ENCODE data around the gene ABHD11.

DNA sequence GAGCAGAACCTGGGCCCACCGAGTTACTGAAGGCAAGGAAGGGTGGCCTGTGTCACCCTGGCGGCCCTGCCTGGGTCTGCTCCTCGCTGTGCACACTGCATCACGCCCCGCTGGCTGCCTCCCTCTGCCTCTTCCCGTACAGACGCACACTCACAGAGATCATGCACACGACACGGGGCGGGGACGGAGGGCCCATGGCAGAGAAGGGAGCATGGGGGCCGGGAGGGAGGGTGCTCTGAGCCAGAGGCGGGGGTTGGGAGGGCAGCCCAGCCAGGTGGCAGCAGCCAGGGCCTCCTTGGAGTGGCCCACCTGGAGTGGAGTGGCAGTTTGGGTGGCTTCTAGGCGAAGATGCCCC, 38.6 kb downstream of the ABHD11 start:
- TF ChIP-seq, protein P1, sequence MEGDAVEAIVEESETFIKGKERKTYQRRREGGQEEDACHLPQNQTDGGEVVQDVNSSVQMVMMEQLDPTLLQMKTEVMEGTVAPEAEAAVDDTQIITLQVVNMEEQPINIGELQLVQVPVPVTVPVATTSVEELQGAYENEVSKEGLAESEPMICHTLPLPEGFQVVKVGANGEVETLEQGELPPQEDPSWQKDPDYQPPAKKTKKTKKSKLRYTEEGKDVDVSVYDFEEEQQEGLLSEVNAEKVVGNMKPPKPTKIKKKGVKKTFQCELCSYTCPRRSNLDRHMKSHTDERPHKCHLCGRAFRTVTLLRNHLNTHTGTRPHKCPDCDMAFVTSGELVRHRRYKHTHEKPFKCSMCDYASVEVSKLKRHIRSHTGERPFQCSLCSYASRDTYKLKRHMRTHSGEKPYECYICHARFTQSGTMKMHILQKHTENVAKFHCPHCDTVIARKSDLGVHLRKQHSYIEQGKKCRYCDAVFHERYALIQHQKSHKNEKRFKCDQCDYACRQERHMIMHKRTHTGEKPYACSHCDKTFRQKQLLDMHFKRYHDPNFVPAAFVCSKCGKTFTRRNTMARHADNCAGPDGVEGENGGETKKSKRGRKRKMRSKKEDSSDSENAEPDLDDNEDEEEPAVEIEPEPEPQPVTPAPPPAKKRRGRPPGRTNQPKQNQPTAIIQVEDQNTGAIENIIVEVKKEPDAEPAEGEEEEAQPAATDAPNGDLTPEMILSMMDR (conservative IDR thresholded peaks at IDR 0.05; ENCODE audit: low read depth in 2 of 2), result no peak
- no peak for TF ChIP-seq EZH2phosphoT487 (IDR thresholded peaks at IDR 0.05; ENCODE audit: unreplicated experiment)
- peak; percentile 27; the same call in 1 of the 2 replicates for TF ChIP-seq POLR2AphosphoS5 (IDR thresholded peaks at IDR 0.05; ENCODE audit: low read depth)
- TF ChIP-seq EZH2 (IDR thresholded peaks at IDR 0.05; ENCODE audit: low read depth, unreplicated experiment), result no peak
- TF ChIP-seq JUNB (IDR thresholded peaks at IDR 0.05; ENCODE audit: unreplicated experiment), result no peak
- TF ChIP-seq, protein P2, sequence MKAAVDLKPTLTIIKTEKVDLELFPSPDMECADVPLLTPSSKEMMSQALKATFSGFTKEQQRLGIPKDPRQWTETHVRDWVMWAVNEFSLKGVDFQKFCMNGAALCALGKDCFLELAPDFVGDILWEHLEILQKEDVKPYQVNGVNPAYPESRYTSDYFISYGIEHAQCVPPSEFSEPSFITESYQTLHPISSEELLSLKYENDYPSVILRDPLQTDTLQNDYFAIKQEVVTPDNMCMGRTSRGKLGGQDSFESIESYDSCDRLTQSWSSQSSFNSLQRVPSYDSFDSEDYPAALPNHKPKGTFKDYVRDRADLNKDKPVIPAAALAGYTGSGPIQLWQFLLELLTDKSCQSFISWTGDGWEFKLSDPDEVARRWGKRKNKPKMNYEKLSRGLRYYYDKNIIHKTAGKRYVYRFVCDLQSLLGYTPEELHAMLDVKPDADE (IDR thresholded peaks at IDR 0.05), result no peak
- TF ChIP-seq CREB1 (CRISPR knock-in tag; IDR thresholded peaks at IDR 0.05; ENCODE audit: low read depth), result no peak
- no peak for TF ChIP-seq REST (IDR thresholded peaks at IDR 0.05; ENCODE audit: unreplicated experiment)
- no peak for TF ChIP-seq STAT1 (IDR thresholded peaks at IDR 0.05; ENCODE audit: unreplicated experiment)
- no peak for TF ChIP-seq ZNF114 (CRISPR knock-in tag; IDR thresholded peaks at IDR 0.05)
- TF ChIP-seq NANOG (IDR thresholded peaks at IDR 0.05; ENCODE audit: borderline replicate concordance), result no peak

Measured in GM23338 (cell line).